Measurements from ENCODE around the gene MOB2. TPM values are rescaled to one million over a fixed set of nuclear protein-coding genes. Genes with fewer than 3 reads are reported as not detected.

The MOB2 gene
- total RNA-seq, 4 donors from 2014 or later, result 27.3 to 64.9 (median 34.1) TPM

DNA sequence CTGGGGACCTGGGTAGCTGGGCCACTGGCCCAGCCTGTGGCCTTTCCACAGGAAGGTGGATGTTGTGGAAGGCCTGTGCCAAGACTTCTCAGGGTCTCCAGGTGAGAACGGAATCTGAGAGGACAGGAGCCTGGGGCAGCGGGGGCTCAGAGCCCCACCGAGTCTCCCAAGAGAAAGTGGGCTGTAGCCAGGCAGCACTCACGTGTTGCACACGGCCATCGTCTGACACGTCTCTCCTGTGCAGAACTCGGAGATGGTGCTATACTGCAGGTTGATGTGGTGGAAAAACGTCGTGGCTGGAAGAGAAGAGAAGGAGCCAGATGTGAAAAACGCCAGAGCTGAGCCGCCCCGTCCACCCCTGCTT is 6.4 kb downstream of the MOB2 start:
- ATAC-seq (ENCODE audit: low FRiP score) (no peak), DNase-seq (ENCODE audit: low spot score) (no peak)
- TF ChIP-seq, protein P1, sequence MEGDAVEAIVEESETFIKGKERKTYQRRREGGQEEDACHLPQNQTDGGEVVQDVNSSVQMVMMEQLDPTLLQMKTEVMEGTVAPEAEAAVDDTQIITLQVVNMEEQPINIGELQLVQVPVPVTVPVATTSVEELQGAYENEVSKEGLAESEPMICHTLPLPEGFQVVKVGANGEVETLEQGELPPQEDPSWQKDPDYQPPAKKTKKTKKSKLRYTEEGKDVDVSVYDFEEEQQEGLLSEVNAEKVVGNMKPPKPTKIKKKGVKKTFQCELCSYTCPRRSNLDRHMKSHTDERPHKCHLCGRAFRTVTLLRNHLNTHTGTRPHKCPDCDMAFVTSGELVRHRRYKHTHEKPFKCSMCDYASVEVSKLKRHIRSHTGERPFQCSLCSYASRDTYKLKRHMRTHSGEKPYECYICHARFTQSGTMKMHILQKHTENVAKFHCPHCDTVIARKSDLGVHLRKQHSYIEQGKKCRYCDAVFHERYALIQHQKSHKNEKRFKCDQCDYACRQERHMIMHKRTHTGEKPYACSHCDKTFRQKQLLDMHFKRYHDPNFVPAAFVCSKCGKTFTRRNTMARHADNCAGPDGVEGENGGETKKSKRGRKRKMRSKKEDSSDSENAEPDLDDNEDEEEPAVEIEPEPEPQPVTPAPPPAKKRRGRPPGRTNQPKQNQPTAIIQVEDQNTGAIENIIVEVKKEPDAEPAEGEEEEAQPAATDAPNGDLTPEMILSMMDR (IDR thresholded peaks at IDR 0.05), result no peak

DNA sequence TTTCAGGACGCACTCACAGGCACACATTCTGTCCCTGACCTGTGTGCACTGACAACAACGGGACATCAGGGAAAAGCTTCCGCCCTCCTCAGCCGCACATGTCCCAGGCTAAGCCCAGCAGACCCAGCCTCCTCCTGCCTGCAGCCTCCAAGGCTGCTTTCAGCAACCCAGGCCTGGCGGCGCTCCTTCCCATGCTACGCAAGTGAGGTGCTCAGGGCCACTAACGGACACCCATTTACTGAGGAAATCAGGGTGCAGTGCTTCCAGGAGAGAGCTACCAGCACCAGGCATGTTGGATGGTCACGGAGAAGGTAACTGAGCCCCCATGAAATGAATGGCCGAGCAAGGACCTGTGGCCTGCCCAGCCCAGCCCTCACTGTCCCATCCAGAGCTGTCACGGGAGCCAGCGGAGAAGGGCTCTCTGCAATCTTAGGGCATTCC is 6.9 kb downstream of the MOB2 start:
- ATAC-seq (ENCODE audit: low FRiP score), result no peak
- no peak for DNase-seq (ENCODE audit: low spot score)

GRCh38 chr11:1479006-1479677 is 7.4 kb downstream of the MOB2 start:
- no peak for DNase-seq (ENCODE audit: low spot score)
- ATAC-seq (ENCODE audit: low FRiP score), result no peak

More for the DNA sequence above, 6.9 kb downstream of the MOB2 start:
- TF ChIP-seq, protein P1 (IDR thresholded peaks at IDR 0.05), result no peak

GRCh38 chr11:1478544-1478943 is 8.0 kb downstream of the MOB2 start:
- TF ChIP-seq, protein P1 (IDR thresholded peaks at IDR 0.05), result no peak
- no peak for ATAC-seq (ENCODE audit: low FRiP score)
- DNase-seq (ENCODE audit: low spot score), result no peak

More at GRCh38 chr11:1479006-1479677, 7.4 kb downstream of the MOB2 start:
- TF ChIP-seq, protein P1 (IDR thresholded peaks at IDR 0.05), result no peak

- no peak for DNase-seq (ENCODE audit: low spot score)
Measured at GRCh38 chr11:1478011-1478410, 8.6 kb downstream of the MOB2 start.

DNA sequence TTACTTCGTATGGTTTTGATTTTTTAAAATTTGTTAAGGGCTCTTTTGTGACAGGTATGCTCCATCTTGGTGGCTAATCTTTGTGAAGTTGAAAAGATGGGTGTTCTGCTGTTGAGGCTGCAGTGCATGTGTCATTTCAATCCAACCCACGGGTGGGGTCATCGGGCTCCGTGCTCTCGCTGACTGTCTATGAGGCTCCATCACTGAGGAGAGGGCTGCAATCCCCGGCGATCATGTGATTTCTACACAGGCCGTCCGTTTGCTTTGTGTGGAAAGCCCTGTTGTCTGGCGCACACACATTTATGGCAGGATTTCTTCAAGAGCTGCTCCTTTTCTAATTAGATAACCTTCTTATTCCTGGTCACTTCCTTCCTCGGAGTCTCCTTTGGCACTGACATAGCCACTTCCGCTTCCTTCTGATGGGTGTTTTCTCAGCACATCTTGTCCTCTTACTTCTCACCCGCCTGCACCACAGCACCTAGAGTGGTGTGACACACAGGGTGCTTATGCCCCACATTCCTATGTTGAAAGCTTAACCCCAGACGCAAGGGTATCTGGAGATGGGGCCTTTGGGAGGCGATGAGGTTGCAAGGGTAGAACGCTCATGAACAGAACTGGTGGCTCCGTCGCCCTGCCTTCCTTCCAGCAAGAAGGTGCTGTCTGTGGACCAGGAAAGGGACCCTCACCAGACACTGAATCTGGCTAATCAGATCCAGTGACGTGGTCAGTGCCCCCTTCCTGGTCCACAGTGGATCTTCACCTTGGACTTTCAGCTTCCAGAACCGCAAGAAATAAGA is 9.4 kb downstream of the MOB2 start:
- TF ChIP-seq, protein P1 (IDR thresholded peaks at IDR 0.05), result no peak
- DNase-seq (ENCODE audit: low spot score) (no peak), ATAC-seq (ENCODE audit: low FRiP score) (no peak)

More at GRCh38 chr11:1478011-1478410, 8.6 kb downstream of the MOB2 start:
- TF ChIP-seq, protein P1 (IDR thresholded peaks at IDR 0.05), result no peak
- no peak for ATAC-seq (ENCODE audit: low FRiP score)
